HG03460 (cell line): Measurements from ENCODE around the gene INSIG2.

Source experiments
- ATAC-seq: cut with Tn5 transposase; IDR thresholded peaks from one replicate; pipeline ENCODE4 v1.9.1; 2021; ENCODE audit not compliant: unreplicated experiment

The INSIG2 gene

DNA sequence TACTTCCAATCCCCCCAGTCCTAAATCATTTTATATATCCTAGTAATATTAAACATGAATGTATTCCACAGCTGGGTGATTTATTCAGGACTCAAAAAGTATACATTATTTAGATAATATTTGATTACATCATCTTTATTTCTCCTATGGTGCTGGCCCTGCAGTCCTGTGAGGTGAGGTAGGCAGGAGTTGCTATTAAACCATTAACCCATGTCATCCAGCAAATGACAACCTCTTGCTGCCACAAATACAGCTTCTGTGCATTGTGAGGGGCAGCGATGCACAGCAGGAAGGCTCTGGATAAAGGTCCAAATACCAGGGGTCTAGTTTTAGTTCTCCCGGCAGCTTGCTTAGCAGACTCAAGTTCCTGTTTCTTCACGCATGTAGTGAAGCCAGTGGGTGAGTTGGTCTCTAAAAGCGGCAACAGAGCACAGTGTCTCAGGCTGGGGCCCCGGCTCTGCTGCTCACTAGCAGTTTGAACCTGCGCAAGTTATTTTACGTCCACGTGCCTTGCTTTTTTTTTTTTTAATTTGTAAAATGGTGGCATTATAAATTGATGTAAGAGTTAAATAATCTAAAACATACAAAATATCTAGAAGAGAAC is 36.1 kb downstream of the INSIG2 start:
- ATAC-seq = peak; percentile 31

DNA sequence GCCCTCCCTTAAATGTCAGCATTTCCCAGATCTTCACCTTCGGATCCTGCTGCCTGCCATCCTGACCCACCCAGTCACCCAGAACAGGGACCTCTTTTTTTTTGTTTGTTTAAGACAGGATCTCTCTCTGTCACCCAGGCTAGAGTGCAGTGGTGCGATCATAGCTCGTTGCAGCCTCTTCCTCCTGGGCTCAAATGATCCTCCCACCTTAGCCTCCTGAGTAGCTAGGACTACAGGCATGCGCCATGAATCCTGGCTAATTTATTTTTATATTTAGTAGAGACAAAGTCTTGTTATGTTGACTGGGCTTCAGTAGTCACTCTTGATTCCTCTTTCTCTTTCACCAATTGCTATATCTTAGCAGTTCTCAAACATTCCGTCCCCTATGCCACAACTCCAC is 39.0 kb downstream of the INSIG2 start:
- ATAC-seq = no peak

DNA sequence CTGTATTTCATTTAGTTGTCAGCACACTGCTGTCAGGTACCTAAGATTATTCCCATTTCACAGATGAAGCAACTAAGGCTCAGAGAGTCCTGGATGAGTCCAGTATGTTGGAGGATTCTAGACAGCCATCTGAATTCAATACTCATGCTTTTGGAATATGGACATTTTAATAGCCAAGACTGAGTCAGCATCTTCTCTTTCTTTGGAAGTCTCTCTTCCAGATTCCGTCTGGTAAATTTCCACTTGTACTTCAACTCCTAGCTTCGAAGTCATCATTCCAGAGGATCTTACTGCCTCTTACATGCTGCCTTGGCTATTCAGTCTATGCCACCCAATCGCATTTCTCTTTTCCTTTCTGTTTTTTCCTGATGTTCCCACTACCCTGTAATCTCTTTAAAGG is 40.6 kb downstream of the INSIG2 start:
- ATAC-seq = no peak

DNA sequence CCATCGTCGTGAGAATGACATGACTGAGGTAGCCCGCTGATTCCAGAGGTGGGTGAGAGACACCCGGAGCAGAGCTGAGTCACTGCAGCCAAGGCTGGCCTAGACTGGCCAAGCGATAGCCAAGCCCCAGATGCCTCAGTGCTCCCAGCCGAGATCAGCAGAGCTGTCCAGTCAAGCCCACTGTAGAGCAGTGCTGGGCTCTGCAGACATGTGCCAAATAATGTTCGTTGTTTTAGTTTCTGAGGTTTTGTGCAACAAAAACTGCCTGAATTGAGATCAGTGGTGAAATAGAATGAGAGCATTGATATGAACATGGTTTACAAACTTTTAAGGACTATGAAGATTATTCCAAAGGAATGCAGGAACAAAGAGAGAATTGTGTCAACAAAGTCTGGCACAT is 42.1 kb downstream of the INSIG2 start:
- ATAC-seq = no peak

DNA sequence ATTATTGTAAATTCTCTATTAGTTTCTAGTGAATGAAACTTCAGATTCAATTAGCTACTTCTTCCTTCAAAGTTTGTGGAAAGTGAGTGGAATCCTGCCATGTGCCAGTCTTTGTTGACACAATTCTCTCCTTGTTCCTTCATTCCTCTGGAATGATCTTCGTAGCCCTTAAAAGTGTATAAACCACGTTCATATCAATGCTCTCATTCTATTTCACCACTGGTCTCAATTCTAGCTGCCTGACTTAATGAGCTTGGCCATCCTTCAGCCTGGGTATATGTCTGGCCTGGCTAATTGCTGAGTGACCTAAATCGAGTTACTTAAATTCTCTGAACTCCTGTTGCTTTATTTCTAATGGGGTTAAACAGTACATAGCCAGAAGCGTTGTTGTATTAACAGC is 43.5 kb downstream of the INSIG2 start:
- ATAC-seq = no peak

DNA sequence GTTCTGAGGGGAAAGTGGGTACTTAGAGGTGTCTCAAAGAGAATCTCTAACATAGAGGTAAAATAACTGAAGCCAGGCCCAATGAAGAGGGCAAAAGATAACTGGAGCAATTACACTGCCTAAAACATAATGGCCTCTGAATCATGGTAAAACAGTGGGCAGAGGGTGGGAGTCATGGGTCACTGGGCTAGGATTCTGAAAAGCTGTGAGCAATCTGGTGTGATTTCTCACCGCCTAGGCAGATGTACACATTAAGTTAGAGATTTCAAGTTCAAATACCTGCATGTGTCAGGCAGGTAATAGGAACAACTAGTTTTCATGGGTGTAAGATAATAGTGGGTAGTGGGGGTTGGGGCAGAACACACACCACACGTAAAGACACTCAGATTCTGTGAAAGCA is 45.6 kb downstream of the INSIG2 start:
- no peak for ATAC-seq

DNA sequence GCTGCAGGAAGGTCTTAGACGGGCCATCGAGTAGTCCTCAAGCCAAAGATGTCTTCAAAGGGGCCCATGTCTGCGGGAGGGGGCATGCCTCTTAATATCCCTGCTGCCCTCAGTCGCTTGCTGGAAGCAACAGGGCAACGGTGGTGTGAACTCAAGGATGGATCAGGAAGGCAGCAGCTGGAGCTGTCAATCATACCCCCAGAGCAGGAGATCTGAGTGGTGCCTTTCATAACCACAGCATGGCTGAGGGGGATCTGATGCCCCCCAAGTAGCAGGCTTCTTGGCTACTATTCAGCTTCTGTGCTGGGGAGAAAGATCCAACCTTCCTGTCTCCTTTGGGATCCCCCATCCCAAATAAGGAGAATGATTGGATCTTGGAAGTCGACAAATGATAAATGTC is 46.4 kb downstream of the INSIG2 start:
- ATAC-seq = no peak

DNA sequence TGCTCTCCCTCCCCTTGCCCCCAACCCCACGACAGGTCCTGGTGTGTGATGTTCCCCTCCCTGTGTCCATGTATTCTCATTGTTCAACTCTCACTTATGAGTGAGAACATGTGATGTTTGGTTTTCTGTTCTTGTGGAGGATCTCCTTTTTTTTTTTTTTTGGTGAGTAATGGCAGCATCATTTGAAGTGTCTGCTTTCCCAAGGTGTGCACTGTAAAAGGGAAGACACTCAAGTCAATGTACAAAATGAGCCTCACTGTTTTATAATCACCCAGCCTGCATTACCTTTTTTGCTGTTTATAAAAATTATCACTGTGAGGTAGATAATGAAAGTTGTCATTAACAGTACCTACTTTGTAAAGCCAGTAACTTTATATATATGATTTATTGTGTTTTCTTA is 56.9 kb downstream of the INSIG2 start:
- ATAC-seq = no peak

DNA sequence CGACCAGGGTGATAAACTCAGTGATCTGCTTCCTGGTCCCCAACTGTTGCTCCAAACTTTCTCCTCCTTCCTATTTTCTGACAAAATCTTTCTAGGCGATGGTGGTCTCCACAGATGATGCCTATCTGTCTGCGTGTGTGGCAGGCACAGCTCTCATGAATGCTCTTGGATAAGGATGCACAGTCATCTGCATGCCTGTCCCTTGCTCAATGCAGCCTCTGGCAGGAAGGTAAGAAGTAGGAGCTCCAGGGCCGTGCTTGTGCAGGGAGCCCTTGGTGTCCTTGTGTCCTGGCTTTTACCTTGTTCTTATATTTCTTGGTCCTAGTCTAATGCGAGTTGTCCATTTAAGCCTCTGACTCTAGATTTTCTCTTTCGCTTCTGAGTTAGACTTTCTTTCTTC is 57.5 kb downstream of the INSIG2 start:
- ATAC-seq = no peak

DNA sequence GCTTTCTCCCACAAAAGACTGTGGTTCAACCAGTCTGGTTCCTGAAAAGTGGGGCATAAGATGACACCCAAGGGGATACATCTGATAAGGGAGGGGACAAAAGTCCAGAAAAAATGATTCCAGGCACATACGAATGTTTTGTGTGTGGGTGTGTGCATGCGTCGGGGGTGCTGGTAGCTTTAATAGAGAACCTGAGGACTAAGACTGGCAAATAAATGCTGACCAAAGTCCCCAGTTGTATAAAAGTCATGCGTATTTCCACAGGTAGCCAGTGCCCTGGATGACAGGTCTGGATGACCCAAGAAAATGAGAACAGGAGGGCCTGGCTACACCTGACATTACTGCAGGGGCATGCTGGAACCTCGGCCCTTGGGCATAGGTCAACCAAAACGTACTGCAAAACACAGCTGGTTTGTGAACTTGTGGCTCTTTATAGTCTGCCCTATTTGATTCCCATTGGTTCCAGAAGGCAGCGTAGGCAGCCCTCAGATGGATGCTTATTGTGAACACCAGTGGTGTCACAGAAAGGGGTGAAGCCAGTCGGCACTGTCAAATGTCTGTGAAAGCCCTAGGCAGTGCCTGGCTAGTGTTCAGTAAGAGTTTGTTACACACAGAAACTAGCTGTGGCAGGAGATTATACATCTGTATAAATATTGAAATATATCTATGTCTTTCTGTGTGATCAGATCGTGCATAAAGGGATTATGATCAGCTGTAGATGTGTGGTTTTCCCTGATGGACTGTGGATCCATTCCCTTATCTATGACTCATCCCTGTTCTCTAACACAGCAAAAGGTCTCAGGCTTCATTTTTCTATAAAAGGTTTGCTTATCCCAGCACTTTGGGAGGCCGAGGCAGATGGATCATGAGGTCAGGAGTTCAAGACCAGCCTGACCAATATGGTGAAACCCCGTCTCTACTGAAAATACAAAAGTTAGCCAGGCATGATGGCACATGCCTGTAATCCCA is 58.3 kb downstream of the INSIG2 start:
- no peak for ATAC-seq

DNA sequence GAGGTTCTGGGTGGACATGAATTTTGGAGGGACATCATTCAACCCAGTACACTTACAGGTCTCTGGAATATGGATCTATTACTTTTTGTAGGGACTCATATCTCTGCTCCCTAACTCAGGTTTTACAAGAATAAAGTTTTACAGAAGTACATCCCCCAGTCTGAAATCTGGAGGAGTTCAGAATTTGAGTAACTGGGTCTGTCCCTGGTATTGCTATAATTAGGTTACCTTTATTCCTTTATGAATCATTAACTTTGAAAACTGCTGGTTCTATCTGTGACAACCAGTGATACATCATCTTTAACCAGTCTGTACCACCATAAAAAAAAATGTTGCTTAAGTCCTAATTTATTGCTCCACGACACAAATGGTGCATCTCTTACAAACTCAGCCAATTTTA is 59.9 kb downstream of the INSIG2 start:
- peak; percentile 67 for ATAC-seq

DNA sequence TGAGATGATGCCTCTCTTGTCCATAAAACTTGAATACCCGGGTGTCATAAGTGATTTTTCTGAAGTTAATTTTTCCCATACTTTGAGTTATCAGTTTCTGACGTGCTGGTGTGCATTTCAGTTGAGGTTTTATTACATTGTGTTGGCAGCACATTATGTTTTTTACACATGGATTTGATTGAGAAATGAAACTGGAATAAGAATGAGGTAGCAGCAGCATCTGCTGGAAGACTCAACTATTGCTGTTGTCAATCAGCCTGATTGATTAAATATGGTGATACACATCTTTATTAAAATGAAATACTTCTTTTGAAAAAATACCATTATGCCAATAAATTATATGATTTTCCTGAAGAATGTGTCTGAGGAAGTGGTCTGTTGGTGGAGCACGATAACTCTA is 60.5 kb downstream of the INSIG2 start:
- ATAC-seq = no peak

DNA sequence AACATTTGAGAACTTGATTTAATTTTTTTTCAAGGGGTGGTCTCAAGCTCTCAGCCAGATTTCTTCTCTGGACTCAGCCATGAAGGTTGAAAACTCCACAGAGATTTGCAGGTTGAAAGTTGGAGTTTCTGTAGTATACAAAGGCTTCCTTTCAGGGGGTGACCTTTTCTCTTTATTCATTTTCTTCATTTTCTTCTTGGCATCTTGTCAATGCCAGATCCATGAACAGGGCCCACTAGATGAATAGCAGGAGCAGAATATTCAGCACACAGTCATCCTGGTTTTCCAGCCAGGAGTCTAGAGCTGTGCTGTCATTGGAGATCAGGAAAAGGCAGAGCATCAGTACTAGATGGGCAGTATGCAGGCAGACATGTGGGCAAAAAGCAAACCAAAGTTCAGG is 62.0 kb downstream of the INSIG2 start:
- no peak for ATAC-seq

DNA sequence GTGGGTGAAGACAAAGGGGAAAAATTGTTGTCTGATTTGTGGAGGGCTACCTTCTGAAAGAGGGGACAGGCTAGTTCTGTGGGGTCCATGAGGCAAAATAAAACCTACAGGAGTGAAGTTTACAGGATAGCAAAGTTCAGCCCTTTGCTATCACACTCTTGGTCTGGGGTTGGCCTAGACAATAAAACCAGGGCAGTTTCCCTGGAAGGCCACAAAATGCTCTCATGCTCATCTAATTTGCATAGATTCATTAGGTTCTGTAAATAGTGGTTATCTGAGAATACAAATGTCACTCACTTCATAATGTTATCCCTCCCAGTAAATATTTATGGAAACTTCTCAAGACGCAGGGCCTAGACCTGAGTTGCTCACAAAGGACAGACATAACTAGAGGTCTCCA is 63.6 kb downstream of the INSIG2 start:
- no peak for ATAC-seq

DNA sequence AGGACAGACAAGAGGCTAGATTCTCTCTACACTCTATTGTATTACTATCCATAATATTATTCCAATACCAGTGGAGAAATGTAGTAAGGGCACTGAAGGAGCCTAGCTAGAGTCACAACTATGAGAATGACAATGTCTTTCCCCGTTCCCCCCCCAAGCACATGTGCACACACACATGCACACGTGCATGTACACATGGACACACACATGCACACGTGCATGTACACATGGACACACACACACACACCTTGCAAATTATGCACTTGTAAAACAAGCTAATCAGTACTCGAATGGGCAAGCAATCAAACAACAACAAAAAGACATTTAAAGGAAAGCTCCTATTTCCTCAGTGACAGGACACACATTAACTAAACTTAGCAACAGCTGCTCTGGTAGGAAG is 65.2 kb downstream of the INSIG2 start:
- ATAC-seq = no peak

DNA sequence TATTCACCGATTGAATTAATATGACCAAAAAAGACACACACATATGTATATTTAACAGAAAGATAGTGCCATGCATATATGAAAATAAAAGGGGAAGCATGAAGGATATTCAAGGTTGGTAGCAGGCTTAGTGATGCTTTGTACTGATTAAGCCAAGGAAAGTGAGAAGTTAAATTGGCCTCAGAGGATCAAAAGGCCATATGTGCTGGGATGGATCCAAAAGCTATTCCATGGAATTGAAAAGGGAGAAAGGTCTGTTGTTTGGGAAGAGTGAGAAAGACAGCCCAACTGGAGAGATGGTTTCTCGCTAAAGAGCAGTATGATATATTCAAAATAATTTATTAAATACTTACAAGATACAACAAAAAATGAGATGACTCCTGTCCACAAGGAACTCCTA is 65.9 kb downstream of the INSIG2 start:
- ATAC-seq = no peak
